ENCODE measurements around the gene ACTRT2. TPM values are rescaled to one million over a fixed set of nuclear protein-coding genes. Genes with fewer than 3 reads are reported as not detected.

Gene ACTRT2
- total RNA-seq, 1 donor from 2014 or later: not detected

- H3K27me3 ChIP-seq (ENCODE audit: control insufficient read depth, insufficient read depth, low read length): no peaks in the 10 kb centered on the region
- no peaks in the 10 kb centered on the region for H3K36me3 ChIP-seq (ENCODE audit: control insufficient read depth, insufficient read depth, low read length)
- DNase-seq (ENCODE audit: low read depth) (no peak), FAIRE-seq (no peak)
- no peak for TF ChIP-seq CTCF (IDR thresholded peaks at IDR 0.05; ENCODE audit: insufficient read depth, low read length, severe bottlenecking)
- H3K4me3 ChIP-seq (ENCODE audit: low read depth, low read length): no peak overlapping the region
These were observed 18.0 kb upstream of the ACTRT2 start for GRCh38 chr1:3003039-3003940.

GRCh38 chr1:3003941-3004270 lies 17.4 kb upstream of the ACTRT2 start:
- TF ChIP-seq CTCF (IDR thresholded peaks at IDR 0.05; ENCODE audit: insufficient read depth, low read length, severe bottlenecking): no peak
- FAIRE-seq: no peak
- Histone ChIP-seq H3K36me3 (ENCODE audit: control insufficient read depth, insufficient read depth, low read length) (no peaks in the 10 kb centered on the region), H3K4me3 (ENCODE audit: low read depth, low read length) (no peak overlapping the region), H3K27me3 (ENCODE audit: control insufficient read depth, insufficient read depth, low read length) (no peaks in the 10 kb centered on the region)
- DNase-seq (ENCODE audit: low read depth): no peak

GRCh38 chr1:3004285-3005205 lies 16.7 kb upstream of the ACTRT2 start:
- H3K27me3 ChIP-seq (ENCODE audit: control insufficient read depth, insufficient read depth, low read length): no peaks in the 10 kb centered on the region
- FAIRE-seq: no peak
- no peak for DNase-seq (ENCODE audit: low read depth)

GRCh38 chr1:3005771-3006170 lies 15.5 kb upstream of the ACTRT2 start:
- Histone ChIP-seq H3K36me3 (ENCODE audit: control insufficient read depth, insufficient read depth, low read length) (no peaks in the 10 kb centered on the region), H3K27me3 (ENCODE audit: control insufficient read depth, insufficient read depth, low read length) (no peaks in the 10 kb centered on the region)
- TF ChIP-seq CTCF (IDR thresholded peaks at IDR 0.05; ENCODE audit: insufficient read depth, low read length, severe bottlenecking): no peak

More at GRCh38 chr1:3004285-3005205, 16.7 kb upstream of the ACTRT2 start:
- TF ChIP-seq CTCF (IDR thresholded peaks at IDR 0.05; ENCODE audit: insufficient read depth, low read length, severe bottlenecking): no peak
- H3K4me3 ChIP-seq (ENCODE audit: low read depth, low read length): no peak overlapping the region
- no peaks in the 10 kb centered on the region for H3K36me3 ChIP-seq (ENCODE audit: control insufficient read depth, insufficient read depth, low read length)

GRCh38 chr1:3007298-3008147 lies 13.7 kb upstream of the ACTRT2 start:
- no peak for DNase-seq (ENCODE audit: low read depth)
- Histone ChIP-seq H3K36me3 (ENCODE audit: control insufficient read depth, insufficient read depth, low read length) (no peaks in the 10 kb centered on the region), H3K27me3 (ENCODE audit: control insufficient read depth, insufficient read depth, low read length) (no peaks in the 10 kb centered on the region), H3K4me3 (ENCODE audit: low read depth, low read length) (no peak overlapping the region)
- TF ChIP-seq CTCF (IDR thresholded peaks at IDR 0.05; ENCODE audit: insufficient read depth, low read length, severe bottlenecking): no peak
- no peak for FAIRE-seq

More at GRCh38 chr1:3005771-3006170, 15.5 kb upstream of the ACTRT2 start:
- no peak overlapping the region for H3K4me3 ChIP-seq (ENCODE audit: low read depth, low read length)
- DNase-seq (ENCODE audit: low read depth) (no peak), FAIRE-seq (no peak)

All from bronchial epithelial cell (primary cell).